ENCODE results near the gene BMI1. TPM values are rescaled to one million over a fixed set of nuclear protein-coding genes. Genes with fewer than 3 reads are reported as not detected.

The BMI1 gene
- total and polyA plus RNA-seq, 2 donors (not counting 3 experiments of a cell fraction or from before 2014, with no cell fraction given), result 12.0 to 25.1 TPM

GRCh38 chr10:22301193-22301592 is 19.7 kb upstream of the BMI1 start:
- ChIA-PET CTCF (no interaction called here), POLR2A (no interaction called here)
- no peak for TF ChIP-seq GATA2 (IDR thresholded peaks at IDR 0.05; ENCODE audit: insufficient read depth, insufficient read length, low read depth, low read length)
- no peak for TF ChIP-seq MAX (IDR thresholded peaks at IDR 0.05; ENCODE audit: insufficient read depth, insufficient read length)
- TF ChIP-seq POLR2A (IDR thresholded peaks at IDR 0.05; ENCODE audit: low read depth, low read length), result no peak
- H3K9ac ChIP-seq (replicated peaks; ENCODE audit: extremely low read depth, insufficient read depth, low read length), result no peak overlapping the region
- no TSS peak for BruUV-seq (replicated peaks)
- DNase-seq (ENCODE audit: low read depth, low spot score) (no peak), FAIRE-seq (no peak)
- H3K9me3 ChIP-seq (replicated peaks; ENCODE audit: control insufficient read depth, insufficient read depth, low read length), result no peaks in the 10 kb centered on the region
- no peak overlapping the region for H2AFZ ChIP-seq (ENCODE audit: low read depth, low read length)
- no peaks in the 10 kb centered on the region for H4K20me1 ChIP-seq (replicated peaks; ENCODE audit: control insufficient read depth, extremely low read depth, insufficient read depth, low read length)
- dilution Hi-C loops (cut with MboI; ENCODE audit: extremely low pct_ligation_motif_present, low sequenced_read_pairs) (no loop called here), intact Hi-C loops (cut with micrococcal nuclease) (no loop called here)
- H3K4me3 ChIP-seq (replicated peaks in 1 of 3; ENCODE audit: insufficient read depth in 1 of 3, low read depth in 1 of 3, low read length in 3 of 3), result no peak overlapping the region
- no peak overlapping the region for H3K27ac ChIP-seq (ENCODE audit: insufficient read depth, low read depth, low read length)
- no peaks in the 10 kb centered on the region for H3K79me2 ChIP-seq (ENCODE audit: control insufficient read depth, insufficient read depth, low read length)
- H3K9me1 ChIP-seq (replicated peaks; ENCODE audit: control insufficient read depth, extremely low read depth, insufficient read depth, low read length), result no peaks in the 10 kb centered on the region
- H3K36me3 ChIP-seq (ENCODE audit: control insufficient read depth in 2 of 2, extremely low read depth in 1 of 2, insufficient read depth in 2 of 2, low read length in 2 of 2), result no peaks in the 10 kb centered on the region
- H3K27me3 ChIP-seq (ENCODE audit: control insufficient read depth in 2 of 2, insufficient read depth in 2 of 2, low read length in 2 of 2), result peaks cover 2 to 3% of the 10 kb centered on the region in 2 experiments
- H3K4me1 ChIP-seq (ENCODE audit: control insufficient read depth, extremely low read depth, insufficient read depth, low read length), result no peaks in the 10 kb centered on the region
- H3K4me2 ChIP-seq (ENCODE audit: insufficient read depth, low read length), result no peak overlapping the region

- H3K9me1 ChIP-seq (replicated peaks; ENCODE audit: control insufficient read depth, extremely low read depth, insufficient read depth, low read length), result no peaks in the 10 kb centered on the region
- DNase-seq (ENCODE audit: low read depth, low spot score) (no peak), FAIRE-seq (no peak)
- intact Hi-C loops (cut with micrococcal nuclease) (no loop called here), dilution Hi-C loops (cut with MboI; ENCODE audit: extremely low pct_ligation_motif_present, low sequenced_read_pairs) (no loop called here)
- H3K4me1 ChIP-seq (ENCODE audit: control insufficient read depth, extremely low read depth, insufficient read depth, low read length), result no peaks in the 10 kb centered on the region
- H2AFZ ChIP-seq (ENCODE audit: low read depth, low read length), result no peak overlapping the region
- no peak overlapping the region for H3K27ac ChIP-seq (ENCODE audit: insufficient read depth, low read depth, low read length)
- no peaks in the 10 kb centered on the region for H3K36me3 ChIP-seq (ENCODE audit: control insufficient read depth in 2 of 2, extremely low read depth in 1 of 2, insufficient read depth in 2 of 2, low read length in 2 of 2)
- H3K9me3 ChIP-seq (replicated peaks; ENCODE audit: control insufficient read depth, insufficient read depth, low read length), result no peaks in the 10 kb centered on the region
- H3K27me3 ChIP-seq (ENCODE audit: control insufficient read depth in 2 of 2, insufficient read depth in 2 of 2, low read length in 2 of 2), result no peaks in the 10 kb centered on the region
- no peaks in the 10 kb centered on the region for H3K79me2 ChIP-seq (ENCODE audit: control insufficient read depth, insufficient read depth, low read length)
- no peak overlapping the region for H3K4me3 ChIP-seq (replicated peaks in 1 of 3; ENCODE audit: insufficient read depth in 1 of 3, low read depth in 1 of 3, low read length in 3 of 3)
- no peaks in the 10 kb centered on the region for H4K20me1 ChIP-seq (replicated peaks; ENCODE audit: control insufficient read depth, extremely low read depth, insufficient read depth, low read length)
- TF ChIP-seq JUN (IDR thresholded peaks at IDR 0.05; ENCODE audit: borderline replicate concordance, insufficient read depth, insufficient read length, low read depth) (no peak), POLR2A (IDR thresholded peaks at IDR 0.05; ENCODE audit: low read depth, low read length) (no peak)
- ChIA-PET POLR2A (no interaction called here), CTCF (no interaction called here)
- no peak overlapping the region for H3K4me2 ChIP-seq (ENCODE audit: insufficient read depth, low read length)
- no peak overlapping the region for H3K9ac ChIP-seq (replicated peaks; ENCODE audit: extremely low read depth, insufficient read depth, low read length)
- BruUV-seq (replicated peaks), result no TSS peak
These were observed 17.4 kb upstream of the BMI1 start for GRCh38 chr10:22303461-22303860.

All from endothelial cell of umbilical vein (primary cell).